Peyer's patch (tissue), 4 donors: ENCODE measurements around the gene RNF225. TPM values are rescaled to one million over a fixed set of nuclear protein-coding genes. Genes with fewer than 3 reads are reported as not detected.

ENCODE experiments used
- DNase-seq, 3 donors: peaks; one replicate each; pipeline ENCODE4 v3.0.0-alpha.2; 2017 to 2019
- H3K27ac ChIP-seq, 4 donors: fragments of 200-600 bp; sonication (generic); one replicate each; pipeline ENCODE4 v1.5.1; 2016 to 2019
- H3K27me3 ChIP-seq, 2 donors: fragments of 200-600 bp; sonication (generic); one replicate each; pipeline ENCODE4 v1.5.1; 2019
- H3K36me3 ChIP-seq, 3 donors: fragments of 200-600 bp; sonication (generic); one replicate each; pipeline ENCODE4 v1.5.1; 2016 to 2019
- H3K4me1 ChIP-seq, 4 donors: fragments of 200-600 bp; sonication (generic); one replicate each; pipeline ENCODE4 v1.5.1; 2016 to 2019
- H3K4me3 ChIP-seq, 4 donors: fragments of 200-600 bp; sonication (generic); 1 replicate in 3 of 4; 2 replicates in 1 of 4; pipeline ENCODE4 v1.5.1; 2016 to 2019; ENCODE audit warnings: mild to moderate bottlenecking in 1 of 4
- H3K9me3 ChIP-seq, 4 donors: fragments of 200-600 bp; sonication (generic); one replicate each; pipeline ENCODE4 v1.5.1; 2016 to 2019; ENCODE audit warnings: mild to moderate bottlenecking in 1 of 4
- CTCF ChIP-seq, 6 experiments: fragments of 450-650 bp in 4 of 6; fragments of 200-600 bp in 2 of 6; sonication (generic) in 1 of 6; IDR thresholded peaks; one replicate each; pipeline ENCODE4 v1.5.1; 2017 to 2019; ENCODE audit warnings: antibody characterized with exemption in 6 of 6, mild to moderate bottlenecking in 3 of 6, moderate library complexity in 1 of 6
- POLR2A ChIP-seq, 2 donors: fragments of 450-650 bp; IDR thresholded peaks; one replicate each; pipeline ENCODE4 v1.5.1; 2017; ENCODE audit warnings: antibody characterized with exemption in 2 of 2, mild to moderate bottlenecking in 2 of 2, moderate library complexity in 2 of 2
- total RNA-seq, 4 donors: library from RNA; depleted of rRNA; stranded (reverse); fragments of >200 nt; gene quantifications; one replicate each; pipeline ENCODE4 v1.1.0, GENCODE V29; 2016

Gene RNF225
- total RNA-seq, 4 donors from 2014 or later = not detected

- no peak for DNase-seq
- no peaks in the 10 kb centered on the region for H3K9me3 ChIP-seq
- H3K4me3 ChIP-seq = no peak overlapping the region
- no peak overlapping the region for H3K27ac ChIP-seq
- peaks cover 0 to 18% of the 10 kb centered on the region in 2 donors for H3K27me3 ChIP-seq
- peaks cover 0 to 12% (median under 1%) of the 10 kb centered on the region in 4 donors for H3K4me1 ChIP-seq
- H3K36me3 ChIP-seq = peaks cover 0 to 56% (median 0%) of the 10 kb centered on the region in 3 donors
- TF ChIP-seq CTCF (IDR thresholded peaks at IDR 0.05) (no peak), POLR2A (IDR thresholded peaks at IDR 0.05) (no peak)
Measured at GRCh38 chr19:58392945-58393724, 2.3 kb upstream of the RNF225 start.

- Histone ChIP-seq H3K27ac (no peak overlapping the region), H3K9me3 (no peaks in the 10 kb centered on the region), H3K4me3 (no peak overlapping the region), H3K36me3 (peaks cover 0 to 55% (median 0%) of the 10 kb centered on the region in 3 donors), H3K27me3 (peaks cover 0 to 18% of the 10 kb centered on the region in 2 donors), H3K4me1 (peaks cover 0 to 10% (median 0%) of the 10 kb centered on the region in 4 donors)
- TF ChIP-seq CTCF (IDR thresholded peaks at IDR 0.05) (no peak), POLR2A (IDR thresholded peaks at IDR 0.05) (no peak)
- no peak for DNase-seq
Measured at GRCh38 chr19:58393725-58394033, 1.8 kb upstream of the RNF225 start.

GRCh38 chr19:58394821-58395219, 636 bp upstream of the RNF225 start:
- TF ChIP-seq CTCF (IDR thresholded peaks at IDR 0.05) (no peak), POLR2A (IDR thresholded peaks at IDR 0.05) (no peak)
- DNase-seq = no peak
- Histone ChIP-seq H3K27ac (no peak overlapping the region), H3K27me3 (peaks cover 0 to 18% of the 10 kb centered on the region in 2 donors), H3K4me1 (peaks cover 0 to 10% (median 0%) of the 10 kb centered on the region in 4 donors), H3K36me3 (peaks cover 0 to 44% (median 0%) of the 10 kb centered on the region in 3 donors), H3K4me3 (no peak overlapping the region), H3K9me3 (no peaks in the 10 kb centered on the region)

- no peak for DNase-seq
- Histone ChIP-seq H3K9me3 (no peaks in the 10 kb centered on the region), H3K36me3 (peaks cover 0 to 36% (median 0%) of the 10 kb centered on the region in 3 donors), H3K27ac (no peak overlapping the region), H3K4me3 (no peak overlapping the region), H3K4me1 (peaks cover 4 to 20% (median 6%) of the 10 kb centered on the region in 4 donors), H3K27me3 (peaks cover 0 to 18% of the 10 kb centered on the region in 2 donors)
- no peak for TF ChIP-seq POLR2A (IDR thresholded peaks at IDR 0.05)
- TF ChIP-seq CTCF (IDR thresholded peaks at IDR 0.05) = no peak
Measured at GRCh38 chr19:58395979-58396627, 647 bp downstream of the RNF225 start.

- Histone ChIP-seq H3K4me3 (no peak overlapping the region), H3K27me3 (peaks cover 0 to 18% of the 10 kb centered on the region in 2 donors), H3K36me3 (peaks cover 0 to 28% (median 0%) of the 10 kb centered on the region in 3 donors), H3K27ac (no peak overlapping the region), H3K4me1 (peaks cover 4 to 21% (median 7%) of the 10 kb centered on the region in 4 donors), H3K9me3 (no peaks in the 10 kb centered on the region)
- TF ChIP-seq CTCF (IDR thresholded peaks at IDR 0.05) (no peak), POLR2A (IDR thresholded peaks at IDR 0.05) (no peak)
- DNase-seq = no peak
Measured at GRCh38 chr19:58396691-58397532, 1.5 kb downstream of the RNF225 start.
